EH (cell line): ENCODE data around the gene IGSF21.

Experiments used
- DNase-seq: peaks from one replicate; pipeline ENCODE4 v3.0.0-alpha.2; 2015; ENCODE audit warnings: low read depth

The IGSF21 gene

DNA sequence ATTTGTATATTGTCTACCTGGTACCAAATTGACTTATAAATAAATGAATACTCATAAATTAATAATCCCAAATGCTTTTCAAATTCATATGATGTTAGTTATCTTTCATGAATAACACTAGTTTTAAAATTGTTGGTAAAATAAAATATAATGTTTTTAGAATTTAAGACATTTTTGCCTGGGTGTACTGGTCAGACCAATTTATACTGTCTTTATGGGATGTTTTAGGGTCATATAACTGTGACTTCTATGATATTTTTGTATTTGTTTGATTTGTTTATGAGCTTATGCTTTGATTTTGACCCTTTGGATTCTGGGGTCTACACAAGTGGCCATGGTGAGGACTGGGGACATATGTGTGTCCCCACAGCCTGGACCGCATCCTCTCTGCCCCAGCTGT lies 319.0 kb downstream of the IGSF21 start:
- DNase-seq, result no peak
